ENCODE data around the gene CHAT.

Gene CHAT

DNA sequence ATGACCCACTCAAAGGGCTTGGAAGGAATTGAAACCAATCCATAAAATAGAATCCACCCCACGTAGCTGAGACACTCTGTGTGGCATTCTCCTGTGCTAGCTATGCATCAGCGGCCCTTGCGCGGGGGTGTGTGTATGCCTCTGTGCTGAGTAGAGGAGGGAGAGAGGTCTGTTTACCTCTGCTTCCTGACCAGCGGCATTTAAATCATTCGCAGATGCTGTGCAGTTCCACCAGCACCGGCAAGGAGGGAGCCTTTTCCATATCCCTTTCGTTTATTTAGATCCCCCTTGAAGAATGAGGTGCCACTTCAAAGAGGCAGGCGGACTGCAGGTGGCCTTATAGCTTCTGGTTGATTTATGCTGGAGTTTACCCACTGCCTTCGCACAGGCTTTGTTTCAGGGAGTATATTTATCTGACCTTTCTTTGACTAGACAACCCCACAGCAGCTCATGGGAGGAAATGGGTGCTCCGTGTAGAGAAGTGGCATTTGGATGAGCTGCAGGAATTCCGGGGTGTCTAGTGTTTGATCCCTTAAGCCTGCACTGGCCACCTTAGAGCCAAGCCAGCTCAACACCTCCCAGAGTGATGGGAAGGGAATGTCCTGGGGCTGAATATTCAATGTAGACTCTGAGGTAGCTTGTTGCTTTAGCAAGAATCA, 77.0 kb downstream of the CHAT start:
- no peak for DNase-seq

DNA sequence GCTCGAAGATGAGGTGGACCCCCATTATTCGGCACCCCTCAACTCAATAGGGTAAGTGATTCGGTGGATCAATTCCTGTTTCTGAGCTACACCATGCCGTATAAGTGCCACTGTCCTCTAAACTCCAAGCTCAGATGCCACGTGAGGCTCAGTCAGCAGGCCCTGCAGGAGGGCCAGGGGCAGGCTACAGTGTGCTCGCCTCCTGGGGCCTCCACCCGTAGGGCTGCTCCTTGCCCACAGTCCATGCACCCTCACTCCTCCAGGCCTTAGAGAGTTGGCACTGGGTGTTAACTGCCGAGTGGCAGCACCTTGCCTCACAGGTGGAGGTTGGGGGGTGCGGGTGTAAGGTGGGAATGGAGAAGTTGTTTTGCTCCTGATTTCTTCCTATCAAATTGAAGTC, 77.8 kb downstream of the CHAT start:
- no peak for DNase-seq

DNA sequence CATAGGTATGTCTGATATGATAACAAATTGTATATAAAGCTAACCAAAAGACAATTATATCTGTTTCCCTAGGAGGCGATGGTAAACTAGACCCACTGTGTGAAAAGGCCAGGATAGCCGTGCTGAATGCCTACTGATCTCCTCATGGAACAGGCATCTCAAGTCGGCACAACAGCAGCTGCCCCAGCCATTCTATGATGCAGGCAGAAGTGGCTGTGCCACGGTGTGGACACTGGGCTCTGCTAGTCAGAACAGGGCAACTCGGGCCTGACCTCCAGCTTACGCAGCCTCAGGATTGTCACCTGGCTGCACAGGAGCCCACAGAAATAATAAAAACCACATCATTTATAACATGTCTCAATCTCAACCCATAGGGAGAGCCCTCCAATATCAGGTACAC, 80.6 kb downstream of the CHAT start:
- no peak for DNase-seq

DNA sequence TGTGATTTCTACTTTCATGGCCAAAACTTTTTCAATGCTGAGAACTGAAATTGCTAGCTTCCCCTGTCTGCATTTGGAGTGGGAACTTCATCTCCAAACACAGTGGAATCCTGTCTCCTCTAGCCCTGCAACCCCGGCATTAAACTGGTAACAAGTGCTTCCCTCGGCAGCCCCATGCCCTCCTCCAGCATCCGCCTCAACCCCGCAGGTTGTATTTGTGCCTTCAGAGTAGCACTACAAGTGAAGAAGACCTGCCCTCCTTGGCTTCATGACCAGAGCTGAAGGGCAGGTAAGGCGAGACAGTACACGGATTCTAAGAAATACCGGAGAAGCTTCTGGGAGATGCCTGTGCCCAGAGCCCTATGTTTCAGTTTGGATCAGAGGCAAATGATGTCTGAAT, 82.5 kb downstream of the CHAT start:
- DNase-seq, result no peak

DNA sequence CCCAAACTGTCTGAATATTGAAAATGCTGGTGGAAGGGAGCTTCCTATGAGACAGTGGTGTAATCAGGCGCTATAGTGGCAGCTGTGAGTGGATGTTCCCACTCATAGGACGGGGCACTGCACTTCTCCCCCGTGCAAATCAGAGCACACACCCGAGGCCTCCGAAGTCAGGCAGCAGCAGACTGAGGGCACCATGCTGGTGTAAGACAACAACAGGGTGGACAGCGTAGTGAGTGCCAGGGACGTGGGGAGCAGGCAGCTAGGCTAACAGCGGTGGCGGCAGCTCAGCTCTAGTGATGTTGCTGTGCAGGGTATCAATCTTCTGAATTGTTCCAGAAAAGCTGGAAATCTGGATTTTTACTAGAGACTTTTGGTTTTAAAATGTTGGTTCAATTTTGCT, 84.8 kb downstream of the CHAT start:
- DNase-seq, result no peak

DNA sequence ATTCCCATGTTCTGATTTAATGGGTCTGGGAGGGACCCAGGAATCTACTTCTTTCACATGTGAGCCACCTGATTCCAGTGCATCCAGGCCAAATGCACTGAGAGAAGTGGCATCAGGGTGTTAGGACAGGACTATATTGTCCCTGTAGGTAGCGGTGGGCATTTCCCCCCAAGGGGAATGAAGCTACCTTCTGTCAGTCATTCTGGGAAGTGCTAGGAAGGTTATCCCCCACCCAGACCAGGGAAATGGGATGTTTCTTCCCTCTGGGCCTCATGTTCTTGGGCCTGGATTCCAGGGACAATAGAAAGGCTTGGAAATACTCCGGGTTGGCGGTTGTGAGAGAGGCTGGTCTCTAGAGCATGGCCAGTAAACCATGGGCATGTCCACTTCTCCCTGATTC, 86.4 kb downstream of the CHAT start:
- no peak for DNase-seq

DNA sequence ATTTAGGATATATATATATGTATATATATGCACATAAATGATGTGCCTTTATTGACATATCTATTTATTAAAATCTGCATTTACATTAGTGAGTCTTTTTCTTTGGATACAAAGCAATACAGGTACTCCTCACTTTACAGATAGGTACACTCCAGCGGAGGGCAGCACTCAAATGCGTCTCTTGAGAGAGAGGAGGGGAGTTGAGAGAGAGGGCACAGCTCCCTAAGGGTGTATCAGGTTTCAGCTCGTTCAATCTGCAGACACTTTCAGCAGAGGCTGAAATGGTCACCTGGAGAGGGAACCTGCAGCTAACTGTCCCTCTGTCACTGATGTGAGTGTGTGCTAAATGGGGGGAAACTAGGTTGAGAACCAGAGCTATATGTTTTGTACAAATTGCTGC, 87.2 kb downstream of the CHAT start:
- no peak for DNase-seq

DNA sequence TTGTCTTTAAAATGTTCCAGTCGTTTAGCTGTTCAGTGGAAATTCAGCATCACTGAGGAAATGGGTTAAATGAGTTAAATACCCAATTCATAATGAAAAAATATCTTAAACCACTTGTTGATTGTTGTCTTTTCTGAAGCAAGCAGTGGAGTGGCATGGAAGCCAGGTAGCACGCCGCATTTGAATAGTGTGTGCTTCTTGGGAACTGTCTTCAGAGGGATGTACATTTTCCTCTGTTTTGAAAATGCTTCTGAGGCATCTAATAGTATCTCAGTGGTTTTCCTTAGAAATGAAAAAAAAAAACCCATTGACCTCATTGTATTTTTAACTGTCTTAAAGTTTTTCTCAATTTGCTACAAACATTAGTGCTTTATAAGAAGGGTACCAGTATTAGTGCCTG, 93.7 kb downstream of the CHAT start:
- no peak for DNase-seq

DNA sequence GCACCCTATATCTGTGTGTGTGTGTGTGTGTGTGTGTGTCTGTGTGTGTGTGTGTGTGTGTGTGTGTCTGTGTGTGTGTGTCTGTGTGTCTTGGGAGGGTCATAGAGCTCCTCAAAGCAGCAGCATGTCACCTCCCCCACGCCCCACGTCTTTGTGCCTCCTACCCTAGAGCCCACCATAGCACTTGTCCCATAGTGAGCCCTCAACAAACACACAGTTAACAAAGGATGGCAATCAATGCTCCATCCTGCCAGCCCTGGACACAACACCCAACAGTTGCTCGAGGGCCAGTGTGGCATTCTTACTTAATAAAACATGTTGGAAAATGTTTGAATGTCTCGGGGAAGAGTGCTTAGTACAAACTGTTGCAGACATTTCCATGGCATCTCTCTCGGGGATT, 96.1 kb downstream of the CHAT start:
- DNase-seq, result no peak

DNA sequence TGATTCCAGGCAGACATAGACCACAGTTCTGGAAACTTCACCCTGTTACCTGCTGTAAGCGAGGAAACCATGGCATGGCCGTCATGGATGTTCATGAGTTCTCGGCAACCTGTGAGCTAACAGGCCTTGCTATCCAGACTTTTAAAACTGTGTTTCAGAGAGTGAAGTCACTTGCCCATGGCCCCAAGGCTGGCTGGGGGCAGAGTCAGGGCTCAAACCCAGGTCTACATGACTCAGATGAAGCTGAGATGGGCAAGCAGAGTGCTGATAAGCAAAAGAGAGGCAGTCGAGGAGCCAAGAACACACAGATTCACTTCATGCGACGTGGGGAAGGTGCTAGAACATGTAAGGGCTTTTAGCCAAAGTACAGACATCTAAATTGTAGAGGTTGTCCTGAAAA, 97.1 kb downstream of the CHAT start:
- DNase-seq, result no peak

DNA sequence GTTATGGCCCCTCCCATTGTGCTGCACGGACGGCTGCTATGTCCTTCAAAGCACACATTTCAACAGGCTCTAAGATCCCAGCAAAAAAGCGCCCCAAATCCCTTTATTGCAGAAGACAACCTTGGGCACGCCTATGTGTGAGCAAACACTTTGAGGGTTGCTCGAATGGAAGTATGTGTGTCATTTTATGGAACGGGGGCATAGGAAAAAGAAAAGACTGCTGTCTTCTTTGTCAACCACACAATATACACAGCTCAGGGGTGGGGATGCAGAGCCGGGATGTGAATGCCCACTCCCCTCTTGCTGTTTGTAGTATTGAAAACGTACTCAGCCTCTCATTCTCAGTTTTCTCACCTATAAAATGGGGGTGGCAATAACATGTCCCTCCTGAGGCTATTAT, 97.6 kb downstream of the CHAT start:
- no peak for DNase-seq

DNA sequence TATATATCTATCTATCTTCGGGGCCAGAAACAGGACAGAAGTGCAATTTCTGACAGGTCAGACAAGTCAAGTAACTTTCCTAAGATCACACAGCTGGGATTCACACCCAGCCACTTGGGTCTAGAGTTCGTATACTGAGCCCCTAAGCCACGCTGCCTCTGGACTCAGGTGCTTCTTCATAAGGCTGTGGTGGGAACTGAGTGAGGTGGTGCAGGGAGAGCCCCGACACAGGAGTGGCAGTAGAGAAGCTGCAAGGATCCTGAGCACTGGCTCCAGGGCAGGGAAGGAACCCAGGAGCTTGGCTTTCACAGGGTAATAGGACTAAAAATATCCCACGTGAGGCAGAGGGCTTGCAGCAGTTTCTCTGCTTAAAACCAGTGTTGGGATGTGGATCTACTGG, 99.4 kb downstream of the CHAT start:
- no peak for DNase-seq
